Stimulated activated CD8-positive, alpha-beta memory T cell treated with anti-CD3 and anti-CD28 coated beads, Interleukin-2, amount 100 ng/mL, for 48 hours (primary cell): ENCODE data around the gene ZNHIT2.
"Not testable (repeated sequence)": the region's sequence is repeated elsewhere in the genome, so short reads cannot be mapped to it uniquely, and the experiment has no call there.

Experiments used
- DNase-seq, 2 donors: peaks; one replicate each; pipeline ENCODE4 v3.0.0-alpha.2; 2020; ENCODE audit warnings: low read depth in 2 of 2

The ZNHIT2 gene

DNA sequence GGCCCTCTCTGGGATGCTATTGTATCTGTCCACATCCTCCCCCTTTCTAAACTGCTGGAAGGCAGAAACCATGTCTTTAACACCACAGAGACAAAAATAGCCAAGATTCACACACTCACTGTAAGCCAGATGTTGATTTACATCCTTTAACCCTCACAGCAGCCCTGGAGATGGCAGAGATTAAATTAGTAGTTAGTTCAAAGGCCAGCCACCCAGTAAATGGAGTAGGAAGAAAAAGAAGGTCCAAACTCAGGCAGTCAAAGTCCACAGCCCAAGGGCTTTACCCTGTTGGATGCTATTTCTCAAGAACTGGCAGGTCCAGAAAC, 2.1 kb upstream of the ZNHIT2 start:
- no peak for DNase-seq

DNA sequence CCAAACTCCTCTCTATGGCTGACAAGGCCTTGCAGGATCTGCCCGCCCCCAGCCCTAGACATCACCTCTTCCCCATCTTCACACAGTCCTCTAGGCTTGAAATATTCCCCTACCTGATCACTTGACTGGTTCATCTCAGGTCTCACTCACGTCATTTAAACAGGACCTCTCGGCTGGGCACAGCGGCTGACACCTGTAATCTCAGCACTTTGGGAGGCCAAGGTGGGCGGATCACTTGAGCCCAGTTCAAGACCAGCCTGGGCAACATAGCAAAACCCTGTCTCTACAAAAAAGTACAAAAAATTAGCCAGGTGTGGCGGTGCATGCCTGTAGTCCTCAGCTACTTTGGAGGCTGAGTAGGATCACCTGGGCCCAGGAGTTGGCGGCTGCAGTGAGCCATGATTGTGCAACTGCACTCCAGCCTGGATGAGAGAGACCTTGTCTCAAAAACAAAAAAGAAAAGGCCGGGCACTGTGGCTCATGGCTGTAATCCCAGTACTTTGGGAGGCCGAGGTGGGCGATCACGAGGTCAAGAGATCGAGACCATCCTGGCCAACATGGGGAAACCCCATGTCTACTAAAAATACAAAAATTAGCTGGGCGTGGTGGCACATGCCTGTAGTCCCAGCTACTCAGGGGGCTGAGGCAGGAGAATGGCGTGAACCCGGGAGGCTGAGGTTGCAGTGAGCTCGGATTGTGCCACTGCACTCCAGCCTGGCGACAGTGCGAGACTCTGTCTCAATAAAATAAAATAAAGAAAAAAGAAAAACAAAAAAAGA, 1.6 kb upstream of the ZNHIT2 start:
- DNase-seq = not testable (repeated sequence)

GRCh38 chr11:65118097-65118837, 766 bp upstream of the ZNHIT2 start:
- DNase-seq = no peak

DNA sequence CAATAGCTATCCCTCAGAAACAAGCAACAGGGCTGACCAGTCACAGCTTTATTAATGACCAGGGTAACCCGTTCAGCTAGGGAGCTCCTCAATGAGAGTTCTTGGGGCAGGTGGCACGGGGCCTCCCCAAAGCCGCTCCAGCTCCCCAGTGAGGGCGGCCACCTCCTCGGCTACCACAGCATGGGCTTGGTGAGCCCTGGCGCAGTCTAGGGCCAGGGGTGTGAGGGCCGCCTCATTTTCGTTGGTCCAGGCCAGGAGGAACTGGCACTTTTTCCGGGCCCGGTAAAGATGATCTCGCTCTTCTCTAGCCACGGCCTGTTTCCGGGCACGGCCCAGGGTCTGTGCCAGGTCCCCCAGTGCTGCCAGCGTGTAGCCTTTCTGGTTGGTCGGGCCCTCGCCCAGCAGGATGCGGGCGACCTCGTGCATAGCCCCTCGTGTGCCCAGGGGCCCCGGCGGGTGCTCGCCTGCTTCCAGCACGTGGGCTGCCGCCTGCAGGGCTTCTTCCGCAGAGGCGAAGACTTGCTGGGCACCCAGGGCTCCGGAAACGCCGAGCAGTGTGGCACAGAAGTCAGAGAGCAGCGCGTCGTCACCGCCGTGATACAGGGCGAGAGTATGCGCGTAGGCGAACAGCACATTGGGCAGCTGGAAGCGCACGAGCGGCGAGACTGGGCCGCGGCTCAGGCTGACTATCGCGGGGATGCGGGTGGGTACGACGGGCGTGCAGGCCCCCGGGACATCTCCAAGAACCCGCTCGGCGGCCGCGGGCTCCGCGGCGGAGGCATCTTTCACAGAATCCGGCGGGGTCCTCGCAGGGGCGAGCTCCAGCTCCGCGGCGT, 913 bp downstream of the ZNHIT2 start:
- peak in 1 of 2 donors; percentile 49 for DNase-seq

- no peak for DNase-seq
These were observed 2.0 kb downstream of the ZNHIT2 start for GRCh38 chr11:65115361-65116082.

- DNase-seq = no peak
These were observed 2.8 kb downstream of the ZNHIT2 start for GRCh38 chr11:65114538-65115171.

DNA sequence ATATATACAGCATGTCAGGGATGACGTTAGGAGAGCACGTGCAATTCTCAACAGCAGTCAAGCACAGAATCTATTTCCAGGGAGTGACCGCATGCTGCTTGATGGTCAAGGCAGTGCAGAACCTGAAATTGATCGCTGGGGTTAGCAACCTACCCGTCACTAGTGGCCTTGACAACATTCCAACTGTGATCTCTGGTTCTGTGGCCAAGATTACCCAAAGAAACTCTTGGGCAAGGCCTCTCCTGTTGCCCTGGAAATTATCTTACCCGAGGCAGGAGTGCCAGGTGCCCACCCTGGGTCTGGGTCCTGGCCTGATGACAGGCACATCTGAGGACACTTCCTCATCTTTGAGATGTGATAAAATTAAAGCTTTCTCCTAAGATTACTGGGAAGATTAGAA, 3.7 kb downstream of the ZNHIT2 start:
- DNase-seq = no peak

- no peak for DNase-seq
These were observed 4.1 kb downstream of the ZNHIT2 start for GRCh38 chr11:65113361-65113756.

GRCh38 chr11:65112546-65113360, 4.7 kb downstream of the ZNHIT2 start:
- DNase-seq = peak in 1 of 2 donors; percentile 60

DNA sequence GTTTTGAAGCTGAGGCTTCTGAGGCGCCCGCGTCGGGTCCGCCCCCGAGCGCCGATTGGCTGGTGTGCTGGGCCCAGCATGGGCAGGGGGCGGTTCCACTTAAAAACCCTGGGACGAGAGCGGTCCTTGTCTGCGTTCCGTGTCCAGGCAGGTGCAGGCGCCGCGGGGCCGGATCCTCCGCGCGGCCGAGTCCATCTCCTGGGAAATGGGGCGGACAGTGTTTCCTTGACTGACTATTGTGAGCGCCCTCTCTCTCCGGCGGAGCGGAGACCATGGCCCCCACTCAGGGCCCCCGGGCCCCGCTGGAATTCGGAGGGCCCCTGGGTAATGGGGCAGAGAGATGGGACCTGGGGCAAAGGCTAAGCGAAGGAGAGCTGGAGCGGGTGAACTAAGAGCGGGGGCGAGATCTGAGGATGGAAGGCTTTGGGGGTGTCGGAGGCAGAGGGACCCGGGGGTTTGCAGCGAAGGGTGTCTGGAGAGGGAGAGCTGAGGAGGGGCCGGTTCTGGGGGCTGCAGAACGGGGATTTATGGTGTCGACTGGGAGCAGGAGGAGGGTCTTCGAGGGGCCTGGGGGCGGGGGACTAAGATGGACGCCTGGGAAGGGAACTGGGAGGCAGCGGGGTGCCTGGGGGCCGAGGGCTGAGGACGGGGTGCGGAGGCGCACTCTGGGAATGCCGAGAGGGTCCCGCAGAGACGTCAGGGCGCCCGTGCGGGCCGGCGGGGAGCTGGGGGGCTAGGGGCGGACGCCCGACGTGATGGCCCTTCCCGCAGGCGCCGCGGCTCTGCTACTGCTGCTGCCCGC, 5.6 kb downstream of the ZNHIT2 start, which contains the start of gene TM7SF2:
Gene TM7SF2, plus strand, starts transcription at position 129 of the 802 bp plus-strand sequence. Its CDS starts 144 bp downstream, at position 273.
- DNase-seq = peak; percentile 94

- DNase-seq = no peak
These were observed 6.2 kb downstream of the ZNHIT2 start for GRCh38 chr11:65111159-65111743.

DNA sequence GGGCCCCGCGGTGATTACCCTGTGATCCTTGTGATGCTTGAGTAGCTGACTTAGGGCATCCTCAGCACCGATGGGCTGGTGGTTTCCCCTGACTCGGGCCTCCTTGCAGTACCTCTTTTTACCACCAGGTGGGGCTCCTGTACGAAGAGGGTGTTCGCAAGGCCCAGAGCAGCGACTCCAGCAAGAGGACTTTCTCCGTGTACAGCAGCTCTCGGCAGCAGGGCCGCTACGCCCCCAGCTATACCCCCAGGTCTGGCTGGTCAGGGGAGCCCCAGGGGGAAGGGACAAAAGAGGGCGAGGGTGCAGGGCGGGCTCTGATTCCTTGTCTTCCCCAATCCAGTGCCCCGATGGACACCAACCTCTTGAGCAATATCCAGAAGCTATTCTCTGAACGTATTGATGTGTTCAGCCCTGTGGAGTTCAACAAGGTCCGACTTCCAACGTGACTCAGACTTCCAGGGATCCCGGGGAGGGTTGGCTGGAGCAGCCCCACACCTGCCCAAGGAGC, 7.1 kb downstream of the ZNHIT2 start:
- DNase-seq = peak; percentile 88 to 95

DNA sequence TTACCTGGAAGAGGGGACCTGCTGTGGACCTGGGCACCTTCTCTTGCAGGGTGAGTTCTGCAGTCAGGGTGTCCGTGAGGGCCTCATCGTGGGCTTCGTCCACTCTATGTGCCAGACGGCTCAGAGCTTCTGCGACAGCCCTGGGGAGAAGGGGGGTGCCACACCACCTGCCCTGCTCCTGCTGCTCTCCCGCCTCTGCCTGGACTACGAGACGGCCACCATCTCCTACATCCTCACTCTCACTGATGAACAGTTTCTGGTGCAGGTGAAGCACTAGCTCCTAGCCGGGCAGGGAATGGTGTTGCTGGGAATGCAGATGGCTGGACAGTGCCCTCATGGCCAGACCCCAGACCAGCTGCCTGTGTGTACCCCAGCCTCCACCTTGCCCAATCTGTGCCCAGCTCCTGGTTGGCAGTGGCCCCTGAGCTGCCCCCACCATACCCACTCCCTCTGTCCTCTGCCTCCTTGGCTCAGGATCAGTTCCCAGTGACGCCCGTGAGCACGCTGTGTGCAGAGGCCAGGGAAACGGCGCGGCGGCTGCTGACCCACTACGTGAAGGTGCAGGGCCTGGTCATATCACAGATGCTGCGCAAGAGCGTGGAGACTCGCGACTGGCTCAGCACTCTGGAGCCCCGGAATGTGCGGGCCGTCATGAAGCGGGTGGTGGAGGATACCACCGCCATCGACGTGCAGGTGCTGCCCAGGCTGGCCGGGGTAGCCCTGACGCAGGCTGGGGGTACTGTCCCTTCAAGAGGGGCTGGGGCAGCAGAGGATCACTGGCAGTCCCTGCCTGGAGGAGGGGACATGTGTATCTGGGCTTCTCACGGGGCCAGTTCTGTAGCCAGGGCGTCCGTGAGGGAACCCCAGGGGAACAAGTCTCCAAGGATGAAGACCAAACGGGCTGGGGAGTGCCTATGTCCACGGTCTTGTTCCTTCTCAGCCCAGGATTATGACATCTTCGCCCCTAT, 8.0 kb downstream of the ZNHIT2 start:
- DNase-seq = no peak

DNA sequence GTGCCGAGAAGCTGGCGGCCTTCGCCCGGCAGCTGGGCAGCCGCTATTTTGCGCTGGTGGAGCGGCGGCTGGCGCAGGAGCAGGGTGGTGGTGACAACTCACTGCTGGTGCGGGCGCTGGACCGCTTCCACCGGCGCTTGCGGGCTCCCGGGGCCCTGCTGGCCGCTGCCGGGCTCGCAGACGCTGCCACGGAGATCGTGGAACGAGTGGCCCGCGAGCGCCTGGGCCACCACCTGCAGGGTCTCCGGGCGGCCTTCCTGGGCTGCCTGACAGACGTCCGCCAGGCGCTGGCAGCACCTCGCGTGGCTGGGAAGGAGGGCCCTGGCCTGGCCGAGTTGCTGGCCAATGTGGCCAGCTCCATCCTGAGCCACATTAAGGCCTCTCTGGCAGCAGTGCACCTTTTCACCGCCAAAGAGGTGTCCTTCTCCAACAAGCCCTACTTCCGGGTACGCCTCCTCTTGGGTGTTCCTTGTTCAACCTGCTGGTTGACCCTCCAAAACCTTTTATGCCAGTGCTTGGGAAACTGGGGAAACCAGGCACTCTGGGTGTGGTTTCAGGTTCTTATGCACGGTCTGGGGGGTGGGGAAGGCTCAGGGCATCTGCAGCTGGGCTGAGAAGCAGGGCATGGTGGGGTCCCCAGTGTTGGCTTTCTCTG, 8.9 kb downstream of the ZNHIT2 start:
- no peak for DNase-seq

DNA sequence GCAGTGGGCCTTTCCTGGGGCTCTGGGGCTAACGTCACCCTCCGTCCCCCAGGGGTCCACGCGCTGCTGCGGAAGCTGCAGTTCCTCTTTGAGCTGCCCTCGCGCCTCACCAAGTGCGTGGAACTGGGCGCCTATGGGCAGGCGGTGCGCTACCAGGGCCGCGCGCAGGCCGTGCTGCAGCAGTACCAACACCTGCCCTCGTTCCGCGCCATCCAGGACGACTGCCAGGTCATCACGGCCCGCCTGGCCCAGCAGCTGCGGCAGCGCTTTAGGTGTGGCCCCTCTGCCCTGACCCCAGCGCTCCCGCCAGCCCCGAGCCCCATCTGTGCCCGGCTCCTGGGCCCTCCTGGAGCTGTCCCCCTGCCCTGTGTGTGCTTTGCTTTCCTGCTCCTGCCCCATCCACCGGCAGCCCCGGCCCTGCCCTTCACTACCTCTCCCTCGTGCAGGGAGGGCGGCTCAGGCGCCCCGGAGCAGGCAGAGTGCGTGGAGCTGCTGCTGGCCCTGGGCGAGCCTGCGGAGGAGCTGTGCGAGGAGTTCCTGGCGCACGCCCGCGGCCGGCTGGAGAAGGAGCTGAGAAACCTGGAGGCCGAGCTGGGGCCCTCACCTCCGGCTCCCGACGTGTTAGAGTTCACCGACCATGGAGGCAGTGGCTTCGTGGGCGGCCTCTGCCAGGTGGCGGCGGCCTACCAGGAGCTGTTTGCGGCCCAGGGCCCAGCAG, 9.6 kb downstream of the ZNHIT2 start:
- DNase-seq = no peak

DNA sequence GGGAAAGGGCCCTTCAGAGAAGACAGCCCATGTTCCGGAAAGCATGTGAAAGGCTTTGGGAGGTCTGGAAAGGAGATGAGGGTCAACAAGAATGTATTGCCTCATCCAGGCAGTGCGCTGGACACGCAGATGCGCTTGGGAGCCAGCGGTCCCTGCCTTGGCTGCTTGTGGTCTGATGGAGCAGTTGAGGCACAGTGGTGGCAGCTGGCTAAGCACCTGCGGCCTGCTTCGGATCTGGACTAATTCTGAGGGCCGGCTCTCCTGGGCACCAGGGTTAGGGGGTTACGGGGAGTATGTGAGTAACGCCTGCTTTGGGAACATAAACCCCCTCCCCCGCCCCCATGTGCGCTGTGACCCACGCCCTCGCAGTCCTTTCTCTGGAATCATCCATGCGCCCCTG, 10.4 kb downstream of the ZNHIT2 start:
- DNase-seq = no peak
